HG03460 (cell line): ENCODE measurements around the gene RBMY1B.
A peak's percentile ranks its signal among the peaks of the same experiment; 100 is the strongest.
"Not testable (repeated sequence)": the region's sequence is repeated elsewhere in the genome, so short reads cannot be mapped to it uniquely, and the experiment has no call there.

Source experiments
- ATAC-seq: cut with Tn5 transposase; IDR thresholded peaks from one replicate; pipeline ENCODE4 v1.9.1; 2021; ENCODE audit not compliant: unreplicated experiment

Gene RBMY1B

GRCh38 chrY:21511038-21511437 is at the start of gene RBMY1B:
Gene RBMY1B (plus strand): TSS chrY:21511338. CDS start chrY:21513351, 2,013 bp downstream.
- ATAC-seq = not testable (repeated sequence)

DNA sequence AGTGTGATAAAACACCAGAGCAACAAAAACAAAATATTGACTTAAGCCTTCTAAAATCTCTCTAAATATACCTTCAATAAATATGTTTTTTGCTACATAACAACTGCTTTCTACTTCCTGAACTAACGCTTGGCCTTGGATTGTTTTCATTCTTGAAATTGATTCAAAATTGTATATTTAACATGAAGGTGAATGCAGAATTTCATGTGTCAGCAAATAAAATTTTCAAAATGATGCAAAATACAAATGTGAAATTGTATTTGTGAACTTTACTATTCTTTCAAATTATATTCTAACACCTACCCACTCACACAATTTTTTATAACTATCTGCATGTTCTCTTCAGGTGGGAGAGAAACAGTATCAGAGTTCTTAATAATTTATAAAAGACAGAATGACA is 48.2 kb upstream of the RBMY1B start:
- ATAC-seq = not testable (repeated sequence)

- ATAC-seq = no peak
Measured at GRCh38 chrY:21482967-21483366, 28.2 kb upstream of the RBMY1B start.

DNA sequence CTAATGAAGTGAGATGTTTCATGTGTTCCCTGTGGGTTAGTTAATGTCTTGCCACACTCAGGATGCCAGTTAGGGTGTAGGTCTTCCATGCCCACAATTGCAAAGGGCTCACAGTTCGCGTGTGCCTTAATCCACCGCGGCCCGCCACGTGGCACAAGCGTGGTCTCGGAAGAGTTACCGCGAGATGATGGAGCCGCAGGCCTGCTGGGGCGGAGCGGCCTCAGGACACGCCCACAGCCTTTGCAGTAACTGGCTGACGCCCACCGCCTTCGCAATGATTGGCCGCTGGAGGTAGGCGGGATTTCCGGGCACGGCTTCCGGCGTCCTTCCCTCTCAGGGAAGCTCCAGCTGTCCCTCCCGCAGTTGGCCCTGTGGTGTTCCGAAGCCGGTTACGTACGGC is 23.4 kb downstream of the RBMY1B start, which contains the start of gene RBMY1A1:
TSS of gene RBMY1A1 (plus strand) at position 301 of the 400 bp plus-strand sequence. CDS start 2,013 bp downstream, outside the sequence.
- not testable (repeated sequence) for ATAC-seq

- peak; percentile 85 for ATAC-seq
Measured at GRCh38 chrY:21559316-21559984, 48.3 kb downstream of the RBMY1B start.
